K562 (cell line): ENCODE data around the gene NAA50.

ENCODE experiments used
- CTCF ChIP-seq, 3 experiments: IDR thresholded peaks in 2 of 3; conservative IDR thresholded peaks in 1 of 3; 2 replicates each; pipeline ENCODE4 v1.5.1; 2011 to 2012; ENCODE audit warnings: low read length in 3 of 3, mild to moderate bottlenecking in 3 of 3, control low read depth in 2 of 3, improper control_type of control experiment in 1 of 3, inconsistent platforms in 1 of 3, low read depth in 1 of 3, mixed read lengths in 1 of 3, moderate library complexity in 1 of 3; ENCODE audit not compliant: insufficient read depth in 2 of 3
- JUN ChIP-seq, 2 experiments: sonication (generic) in 1 of 2; formaldehyde crosslinking in 1 of 2; IDR thresholded peaks; 2 replicates each; pipeline versions ENCODE4 v1.6.1 to v1.8.0; 2012 to 2022; ENCODE audit warnings: borderline replicate concordance in 2 of 2, mild to moderate bottlenecking in 2 of 2, improper control_type of control experiment in 1 of 2, low read depth in 1 of 2, low read length in 1 of 2, missing genetic modification reagents in 1 of 2
- NR2F6 ChIP-seq: fragments of 450-650 bp; formaldehyde crosslinking; IDR thresholded peaks from 2 replicates; pipeline ENCODE4 v1.4.0; 2020; ENCODE audit warnings: mild to moderate bottlenecking
- TCF7 ChIP-seq: sonication (generic); IDR thresholded peaks from 2 replicates; pipeline ENCODE4 v1.6.1; 2016; ENCODE audit warnings: antibody characterized with exemption, borderline replicate concordance
- USF2 ChIP-seq: sonication (generic); formaldehyde crosslinking; IDR thresholded peaks from 2 replicates; pipeline ENCODE4 v1.5.0; 2020; ENCODE audit warnings: missing genetic modification reagents
- ZFP91 ChIP-seq: sonication (generic); formaldehyde crosslinking; IDR thresholded peaks from 2 replicates; pipeline ENCODE4 v1.8.0; 2022; ENCODE audit warnings: mild to moderate bottlenecking, missing genetic modification reagents
- ZNF586 ChIP-seq: fragments of 450-650 bp; formaldehyde crosslinking; conservative IDR thresholded peaks from 2 replicates; pipeline ENCODE4 v1.4.0; 2020; ENCODE audit warnings: mild to moderate bottlenecking, moderate library complexity

DNA sequence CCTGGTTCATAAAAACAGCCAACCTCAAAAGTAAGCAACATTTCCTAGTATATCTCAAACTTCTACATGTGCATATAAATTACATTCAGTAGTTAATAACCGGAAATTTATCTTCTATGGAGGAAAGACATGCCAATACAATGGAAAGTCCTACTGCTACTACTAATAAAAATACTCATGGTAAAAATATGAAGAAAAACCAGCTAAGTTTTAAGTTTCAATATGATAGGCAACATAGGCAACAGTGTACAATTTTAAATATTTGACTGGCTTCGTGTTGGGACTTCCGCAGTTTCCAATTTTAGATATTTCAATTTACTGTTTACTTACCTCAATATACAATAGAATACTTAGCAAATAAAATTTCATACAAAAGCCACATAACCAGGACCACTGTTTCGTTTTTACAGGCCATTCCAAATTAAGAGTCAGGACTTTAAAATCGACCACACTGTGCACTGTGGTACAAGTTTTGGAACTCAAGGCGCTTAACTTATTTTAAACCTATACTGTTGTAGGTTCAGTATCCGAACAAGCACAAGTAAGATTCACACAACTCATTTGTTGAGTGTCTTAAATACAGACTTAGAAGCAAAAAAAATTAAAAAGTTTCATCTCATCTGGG, 2.9 kb downstream of the NAA50 start:
- no peak for TF ChIP-seq NR2F6
- no peak for TF ChIP-seq USF2
- no peak for TF ChIP-seq JUN (IDR thresholded peaks at IDR 0.05; ENCODE audit: borderline replicate concordance, low read depth, low read length)
- TF ChIP-seq JUN (CRISPR knock-in tag; IDR thresholded peaks at IDR 0.05; ENCODE audit: borderline replicate concordance) = no peak
- TF ChIP-seq ZNF586 (CRISPR knock-in tag) = no peak
- no peak for TF ChIP-seq TCF7
- TF ChIP-seq CTCF (IDR thresholded peaks at IDR 0.05 in 2 of 3, conservative IDR thresholded peaks at IDR 0.05 in 1 of 3; ENCODE audit: insufficient read depth in 2 of 3, low read depth in 1 of 3, low read length in 3 of 3) = no peak
- no peak for TF ChIP-seq ZFP91
